ENCODE measurements around the gene OSM. TPM values are rescaled to one million over a fixed set of nuclear protein-coding genes. Genes with fewer than 3 reads are reported as not detected.

OSM gene
- total RNA-seq, 1 donor from 2014 or later = 1.7 TPM

GRCh38 chr22:30227438-30228228, 39.0 kb downstream of the OSM start:
- Mint-ChIP-seq H3K27me3 (peaks cover 16% of the 10 kb centered on the region), H3K36me3 (ENCODE audit: low read depth) (no peaks in the 10 kb centered on the region), H3K27ac (no peak overlapping the region), H3K9me3 (no peaks in the 10 kb centered on the region), H3K4me1 (no peaks in the 10 kb centered on the region), H3K4me3 (no peak overlapping the region)
- intact Hi-C loops (cut with micrococcal nuclease) = no loop called here
- ATAC-seq (ENCODE audit: low read depth) (no peak), DNase-seq (no peak)
- TF ChIP-seq CTCF (IDR thresholded peaks at IDR 0.05) = no peak
- CTCF ChIA-PET = no interaction called here
- POLR2A ChIA-PET = no interaction called here

- Mint-ChIP-seq H3K9me3 (no peaks in the 10 kb centered on the region), H3K27ac (peak overlapping the region; percentile 3), H3K4me3 (no peak overlapping the region), H3K27me3 (peaks cover 10% of the 10 kb centered on the region), H3K36me3 (ENCODE audit: low read depth) (no peaks in the 10 kb centered on the region), H3K4me1 (peaks cover 9% of the 10 kb centered on the region)
- intact Hi-C loops (cut with micrococcal nuclease) = no loop called here
- no peak for ATAC-seq (ENCODE audit: low read depth)
- CTCF ChIA-PET = no interaction called here
- POLR2A ChIA-PET = no interaction called here
- no peak for DNase-seq
- TF ChIP-seq CTCF (IDR thresholded peaks at IDR 0.05) = no peak
These were observed 40.3 kb downstream of the OSM start for GRCh38 chr22:30226192-30226832.

GRCh38 chr22:30225220-30225927, 41.3 kb downstream of the OSM start:
- Mint-ChIP-seq H3K4me3 (no peak overlapping the region), H3K4me1 (peaks cover 18% of the 10 kb centered on the region), H3K36me3 (ENCODE audit: low read depth) (no peaks in the 10 kb centered on the region), H3K9me3 (no peaks in the 10 kb centered on the region), H3K27me3 (peaks cover 10% of the 10 kb centered on the region), H3K27ac (no peak overlapping the region)
- no peak for TF ChIP-seq CTCF (IDR thresholded peaks at IDR 0.05)
- intact Hi-C loops (cut with micrococcal nuclease) = no loop called here
- DNase-seq = no peak
- no peak for ATAC-seq (ENCODE audit: low read depth)
- ChIA-PET POLR2A (no interaction called here), CTCF (no interaction called here)

- TF ChIP-seq CTCF (IDR thresholded peaks at IDR 0.05) = no peak
- ATAC-seq (ENCODE audit: low read depth) (no peak), DNase-seq (no peak)
- Mint-ChIP-seq H3K4me3 (no peak overlapping the region), H3K4me1 (peaks cover 20% of the 10 kb centered on the region), H3K36me3 (ENCODE audit: low read depth) (no peaks in the 10 kb centered on the region), H3K9me3 (no peaks in the 10 kb centered on the region), H3K27ac (no peak overlapping the region), H3K27me3 (peaks cover 10% of the 10 kb centered on the region)
- intact Hi-C loops (cut with micrococcal nuclease) = no loop called here
- POLR2A ChIA-PET = no interaction called here
- CTCF ChIA-PET = no interaction called here
These were observed 42.3 kb downstream of the OSM start for GRCh38 chr22:30224161-30224857.

- no peaks in the 10 kb centered on the region for H3K9me3 Mint-ChIP-seq
- intact Hi-C loops (cut with micrococcal nuclease) = no loop called here
These were observed 43.3 kb downstream of the OSM start for GRCh38 chr22:30223303-30223702.

More at GRCh38 chr22:30223303-30223702, 43.3 kb downstream of the OSM start:
- ChIA-PET POLR2A (no interaction called here), CTCF (no interaction called here)
- peaks cover 8% of the 10 kb centered on the region for H3K27me3 Mint-ChIP-seq
- H3K4me1 Mint-ChIP-seq = peaks cover 20% of the 10 kb centered on the region
- no peak overlapping the region for H3K27ac Mint-ChIP-seq
- no peaks in the 10 kb centered on the region for H3K36me3 Mint-ChIP-seq (ENCODE audit: low read depth)
- H3K4me3 Mint-ChIP-seq = no peak overlapping the region
- TF ChIP-seq CTCF (IDR thresholded peaks at IDR 0.05) = no peak
- ATAC-seq (ENCODE audit: low read depth) (no peak), DNase-seq (no peak)
